Aorta (tissue), 5 donors: ENCODE results near the gene FOXJ2. TPM values are rescaled to one million over a fixed set of nuclear protein-coding genes. Genes with fewer than 3 reads are reported as not detected.
A peak's percentile ranks its signal among the peaks of the same experiment; 100 is the strongest.
"Not testable (repeated sequence)": the region's sequence is repeated elsewhere in the genome, so short reads cannot be mapped to it uniquely, and the experiment has no call there.

Experiments used
- ATAC-seq: fragments of 200-7000 bp; cut with Tn5 transposase; one replicate; pipeline ENCODE4 v1.9.1; 2022; ENCODE audit warnings: moderate library complexity; ENCODE audit not compliant: low FRiP score
- DNase-seq, 2 donors: peaks; one replicate each; pipeline ENCODE4 v3.0.0-alpha.2; 2020
- H3K27ac ChIP-seq, 2 donors: one replicate each; pipeline ENCODE4 v1.5.1; 2013; ENCODE audit warnings: low read length in 2 of 2, mild to moderate bottlenecking in 2 of 2, moderate library complexity in 2 of 2, control low read depth in 1 of 2, inconsistent platforms in 1 of 2, low read depth in 1 of 2
- H3K27me3 ChIP-seq, 2 donors: one replicate each; pipeline ENCODE4 v1.6.1; 2013; ENCODE audit warnings: control low read depth in 1 of 2, low read length in 1 of 2, mild to moderate bottlenecking in 1 of 2, moderate library complexity in 1 of 2; ENCODE audit not compliant: insufficient read depth in 2 of 2, control insufficient read depth in 1 of 2
- H3K36me3 ChIP-seq, 2 donors: one replicate each; pipeline ENCODE4 v1.6.1; 2013; ENCODE audit warnings: control low read depth in 1 of 2, low read length in 1 of 2, mild to moderate bottlenecking in 1 of 2; ENCODE audit not compliant: insufficient read depth in 2 of 2, control insufficient read depth in 1 of 2
- H3K4me1 ChIP-seq, 2 donors: one replicate each; pipeline ENCODE4 v1.6.1; 2013; ENCODE audit warnings: low read length in 2 of 2, control low read depth in 1 of 2, mild to moderate bottlenecking in 1 of 2, moderate library complexity in 1 of 2; ENCODE audit not compliant: insufficient read depth in 2 of 2, control insufficient read depth in 1 of 2
- H3K4me3 ChIP-seq, 2 donors: one replicate each; pipeline ENCODE4 v1.5.1; 2013; ENCODE audit warnings: low read length in 2 of 2, control low read depth in 1 of 2, mild to moderate bottlenecking in 1 of 2
- H3K9me3 ChIP-seq: one replicate; pipeline ENCODE4 v1.6.1; 2013; ENCODE audit warnings: mild to moderate bottlenecking, low read length; ENCODE audit not compliant: control insufficient read depth
- WGBS, 2 donors: extraction: QIAGEN DNeasy Blood & Tissue Kit; methylation state at CpG; one replicate each; pipeline ENCODE4 v1.1.7; 2013; 5-methylcytosine and 5-hydroxymethylcytosine counted together
- intact Hi-C, 2 donors: fragments of 100-400 bp; cut with DNase I; formaldehyde crosslinking; loops; one replicate each; pipeline versions ENCODE4 v1.14.2 to v1.15.0; 2022
- polyA plus RNA-seq, 2 donors: library from polyadenylated mRNA; stranded (reverse); fragments of 200-250 nt; gene quantifications; one replicate each; pipeline ENCODE4 v1.2.3, GENCODE V29; 2013
- total RNA-seq, 2 donors: library from RNA; stranded (reverse); fragmentation: NEBNext Ultra II Directional; extraction: Animal tissue kit (Norgen Biotek cat#: 25700); gene quantifications; one replicate each; pipeline ENCODE4 v1.2.1, GENCODE V29; 2021
- donor health status: healthy with polysubstance abuse.
- donor health status: Bipolar disorder and iron deficiency.
- donor health status: DM: no; HTN: no; CAD: no.
- donor health status: DM: no; HTN: no; CAD: no.
- donor health status: DM: yes; HTN: yes; CAD: no.

The FOXJ2 gene
- total and polyA plus RNA-seq, 4 donors: 6.0 to 32.1 (median 21.0) TPM

DNA sequence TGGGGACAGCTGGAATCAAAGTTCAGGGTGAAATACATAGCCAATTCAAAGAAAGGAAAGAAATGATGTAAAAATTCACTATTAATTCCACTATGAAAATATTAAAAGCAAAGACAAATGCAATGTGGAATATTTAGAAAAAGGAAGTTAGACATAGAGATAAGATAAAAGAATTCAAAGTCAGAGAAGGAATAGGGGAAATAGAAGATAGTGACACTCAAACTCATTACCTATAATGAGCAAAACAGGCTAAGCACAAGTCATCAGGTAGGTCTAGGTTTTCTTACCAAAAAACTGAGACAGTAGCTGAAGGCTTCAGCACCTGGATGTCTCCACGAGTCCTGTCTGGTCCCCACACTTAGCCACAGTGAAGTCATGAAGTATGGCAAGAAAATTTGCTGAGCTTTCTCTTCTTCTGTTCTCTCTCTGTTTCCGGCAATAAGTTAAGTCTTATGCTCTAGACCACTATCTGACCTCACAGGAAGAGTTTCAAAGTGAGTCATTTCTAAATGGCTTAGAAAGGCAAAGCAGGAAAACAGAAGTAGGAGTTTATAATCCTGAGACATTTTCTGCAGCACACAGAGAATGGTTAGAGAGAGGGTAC is 33.6 kb downstream of the FOXJ2 start, which contains the start of gene C3AR1:
Gene C3AR1, minus strand, starts transcription at position 369 of the 604 bp plus-strand sequence. CDS start 6,174 bp downstream, outside the sequence.
- 41 to 65% methylated on average over 2 of the region's 2 CpGs for WGBS, 2 donors
- Histone ChIP-seq H3K9me3 (no peaks in the 10 kb centered on the region), H3K27me3 (no peaks in the 10 kb centered on the region), H3K4me1 (no peaks in the 10 kb centered on the region), H3K4me3 (no peak within 1 kb of the TSS), H3K27ac (no peak within 1 kb of the TSS), H3K36me3 (no peaks in the 10 kb centered on the region)
- DNase-seq (no peak), ATAC-seq (peak; percentile 50)
- intact Hi-C loops: no loop called here

DNA sequence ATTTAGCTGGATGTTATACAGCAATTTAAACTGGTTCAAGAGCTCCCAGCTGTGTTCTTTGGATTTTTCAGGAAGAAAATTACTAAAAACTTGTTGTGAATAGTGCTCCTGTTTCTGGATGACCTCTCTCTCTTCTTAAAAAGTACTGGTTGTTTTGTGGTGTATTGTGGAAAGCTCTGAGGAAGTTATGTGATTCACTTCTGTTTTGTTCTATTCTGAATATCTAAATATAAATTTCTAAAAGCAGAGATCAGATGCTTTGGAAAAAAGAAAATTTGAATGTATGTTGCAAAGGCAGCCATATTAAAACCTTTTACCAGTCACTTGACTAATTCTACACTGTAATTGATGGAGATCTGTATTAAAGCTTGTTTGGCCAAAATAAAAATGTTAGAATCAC is 37.1 kb downstream of the FOXJ2 start:
- H3K36me3 ChIP-seq: no peaks in the 10 kb centered on the region
- DNase-seq (no peak), ATAC-seq (no peak)
- intact Hi-C loops: no loop called here
- no peaks in the 10 kb centered on the region for H3K4me1 ChIP-seq
- H3K9me3 ChIP-seq: no peaks in the 10 kb centered on the region
- no peaks in the 10 kb centered on the region for H3K27me3 ChIP-seq
- H3K27ac ChIP-seq: no peak overlapping the region
- H3K4me3 ChIP-seq: no peak overlapping the region

DNA sequence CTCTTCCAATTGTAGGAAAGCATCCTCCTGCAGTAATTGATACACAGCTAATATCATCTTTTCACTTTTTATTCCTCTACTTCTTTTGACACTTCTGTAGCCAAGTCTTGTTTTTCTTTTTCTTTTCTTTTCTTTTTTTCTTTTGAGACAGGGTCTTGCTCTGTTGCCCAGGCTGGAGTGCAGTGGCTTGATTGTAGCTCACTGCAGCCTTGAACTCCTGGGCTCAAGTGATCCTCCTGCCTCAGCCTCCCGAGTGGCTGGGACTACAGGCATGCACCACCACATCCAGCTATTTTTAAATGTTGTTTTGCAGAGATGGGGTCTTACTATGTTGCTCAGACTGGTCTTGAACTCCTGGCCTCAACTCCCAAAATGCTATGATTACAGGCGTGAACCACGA is 39.3 kb downstream of the FOXJ2 start:
- DNase-seq, H3K27me3 ChIP-seq, ATAC-seq, H3K36me3 ChIP-seq, H3K4me3 ChIP-seq, H3K4me1 ChIP-seq, H3K27ac ChIP-seq, intact Hi-C loops, H3K9me3 ChIP-seq: not testable (repeated sequence)
- 86 to 87% methylated on average over 3 of the region's 3 CpGs for WGBS, 2 donors

DNA sequence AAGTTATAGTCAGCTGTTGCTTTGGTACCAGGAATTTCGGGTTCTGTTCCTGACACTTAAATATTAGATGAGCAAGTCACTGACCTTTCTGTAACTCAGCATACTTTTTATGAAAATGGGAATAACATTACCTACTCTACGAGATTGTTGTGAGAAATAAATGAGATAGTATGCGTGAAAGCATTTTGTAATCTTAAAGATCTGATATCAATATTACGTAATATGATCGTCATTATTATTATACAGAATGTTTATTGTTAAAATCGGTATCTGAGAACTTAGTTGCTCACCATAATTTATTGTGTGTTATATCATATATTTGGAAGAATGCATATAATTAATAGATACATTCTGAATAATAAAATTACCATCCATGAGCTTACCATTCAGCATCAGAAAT is 43.4 kb downstream of the FOXJ2 start:
- no peak overlapping the region for H3K27ac ChIP-seq
- DNase-seq (no peak), ATAC-seq (no peak)
- no peak overlapping the region for H3K4me3 ChIP-seq
- no peaks in the 10 kb centered on the region for H3K27me3 ChIP-seq
- no peaks in the 10 kb centered on the region for H3K9me3 ChIP-seq
- H3K36me3 ChIP-seq: no peaks in the 10 kb centered on the region
- intact Hi-C loops: no loop called here
- 89 to 90% methylated on average over 6 of the region's 6 CpGs for whole genome bisulfite sequencing, 2 donors
- H3K4me1 ChIP-seq: no peaks in the 10 kb centered on the region

DNA sequence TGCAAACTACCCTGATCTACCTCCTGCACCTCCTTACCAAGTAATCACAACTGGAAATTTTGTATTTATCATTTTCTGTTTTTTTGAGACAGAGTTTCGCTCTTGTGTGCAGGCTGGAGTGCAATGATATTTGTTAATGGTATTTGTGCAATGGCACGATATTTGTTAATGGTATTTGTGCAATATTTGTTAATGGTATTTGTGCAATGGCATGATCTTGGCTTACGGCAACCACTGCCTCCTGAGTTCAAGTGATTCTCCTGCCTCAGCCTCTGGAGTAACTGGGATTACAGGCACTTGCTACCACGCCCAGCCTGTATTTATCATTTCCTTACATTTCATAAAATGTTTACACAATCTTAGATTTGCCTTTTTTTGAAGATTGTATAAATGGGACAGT is 43.9 kb downstream of the FOXJ2 start:
- no peak for DNase-seq
- H3K27ac ChIP-seq: no peak overlapping the region
- intact Hi-C loops: no loop called here
- ATAC-seq: no peak
- H3K9me3 ChIP-seq: no peaks in the 10 kb centered on the region
- H3K27me3 ChIP-seq: no peaks in the 10 kb centered on the region
- H3K4me3 ChIP-seq: no peak overlapping the region
- WGBS, 2 donors: 86 to 87% methylated on average over 4 of the region's 4 CpGs
- no peaks in the 10 kb centered on the region for H3K36me3 ChIP-seq
- no peaks in the 10 kb centered on the region for H3K4me1 ChIP-seq

DNA sequence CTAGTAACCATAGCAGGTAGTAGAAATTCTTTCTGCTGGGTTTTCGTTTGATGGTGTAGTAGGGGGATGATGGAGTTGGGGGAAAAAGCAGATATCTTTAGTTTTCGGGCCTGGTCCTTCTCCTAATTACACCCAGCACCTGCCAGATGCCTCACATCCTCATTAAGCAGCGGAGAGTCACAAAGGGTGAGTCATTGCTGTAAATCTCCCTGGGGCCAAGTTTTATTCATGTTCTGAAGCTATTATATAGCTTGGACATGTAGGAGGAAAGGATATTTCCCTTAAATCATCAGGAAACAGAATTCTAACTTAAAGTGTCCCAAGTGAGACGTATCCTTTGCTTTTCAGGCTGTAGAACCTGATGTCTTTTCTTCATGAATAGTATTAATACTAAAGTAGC is 44.7 kb downstream of the FOXJ2 start:
- WGBS, 2 donors: 72 to 77% methylated on average over 4 of the region's 4 CpGs

DNA sequence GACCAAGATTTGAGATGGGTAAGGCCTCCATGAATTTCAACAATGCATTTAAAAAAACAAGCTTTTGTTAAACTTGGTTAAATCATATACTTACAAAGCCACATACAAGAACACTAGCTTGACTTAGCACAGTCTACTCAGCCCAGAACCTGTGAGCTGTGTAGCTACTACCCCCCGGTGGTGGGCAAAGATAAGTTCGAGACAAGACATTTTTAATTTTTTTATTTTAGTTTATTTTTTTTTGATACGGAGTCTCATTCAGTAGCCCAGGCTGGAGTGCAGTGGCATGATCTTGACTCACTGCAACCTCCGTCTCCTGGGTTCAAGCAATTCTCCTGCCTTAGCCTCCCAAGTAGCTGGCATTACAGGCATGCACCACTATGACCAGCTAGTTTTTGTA is 45.9 kb downstream of the FOXJ2 start:
- intact Hi-C loops: no loop called here
- no peak for ATAC-seq
- H3K36me3 ChIP-seq: no peaks in the 10 kb centered on the region
- no peaks in the 10 kb centered on the region for H3K9me3 ChIP-seq
- DNase-seq: peak in 1 of 2 donors; percentile 66
- no peaks in the 10 kb centered on the region for H3K27me3 ChIP-seq
- H3K4me3 ChIP-seq: no peak overlapping the region
- 17 to 20% methylated on average over 4 of the region's 4 CpGs for whole genome bisulfite sequencing, 2 donors
- no peaks in the 10 kb centered on the region for H3K4me1 ChIP-seq
- no peak overlapping the region for H3K27ac ChIP-seq

More for the DNA sequence above, 44.7 kb downstream of the FOXJ2 start:
- H3K36me3 ChIP-seq: no peaks in the 10 kb centered on the region
- H3K4me1 ChIP-seq: no peaks in the 10 kb centered on the region
- no peak for DNase-seq
- H3K9me3 ChIP-seq: no peaks in the 10 kb centered on the region
- no peak overlapping the region for H3K27ac ChIP-seq
- intact Hi-C loops: no loop called here
- H3K27me3 ChIP-seq: no peaks in the 10 kb centered on the region
- H3K4me3 ChIP-seq: no peak overlapping the region
- no peak for ATAC-seq

DNA sequence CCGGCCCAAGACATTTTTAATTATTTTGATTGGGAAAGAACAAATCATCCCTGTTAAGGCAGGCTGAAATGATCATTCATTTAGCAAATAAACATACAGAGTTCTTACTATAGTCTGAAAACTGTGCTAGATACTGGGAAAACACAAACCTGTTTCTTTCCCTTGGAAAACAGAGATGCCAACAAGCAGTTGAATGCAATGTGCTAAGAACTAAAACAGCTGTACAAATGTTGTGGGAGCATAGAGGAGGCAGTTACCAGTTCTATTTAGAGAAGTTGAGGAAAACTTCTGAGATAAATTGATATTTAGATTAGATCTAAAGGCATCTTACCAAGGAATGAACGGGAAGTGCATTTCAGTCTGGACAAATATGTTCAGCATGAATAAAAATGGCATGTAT is 46.4 kb downstream of the FOXJ2 start:
- ATAC-seq (no peak), DNase-seq (no peak)
- H3K27me3 ChIP-seq: no peaks in the 10 kb centered on the region
- intact Hi-C loops: no loop called here
- no peak overlapping the region for H3K4me3 ChIP-seq
- H3K9me3 ChIP-seq: no peaks in the 10 kb centered on the region
- WGBS, 2 donors: 23 to 38% methylated on average over 2 of the region's 2 CpGs
- H3K4me1 ChIP-seq: peaks cover 0 to 2% of the 10 kb centered on the region in 2 donors
- no peak overlapping the region for H3K27ac ChIP-seq
- H3K36me3 ChIP-seq: no peaks in the 10 kb centered on the region

DNA sequence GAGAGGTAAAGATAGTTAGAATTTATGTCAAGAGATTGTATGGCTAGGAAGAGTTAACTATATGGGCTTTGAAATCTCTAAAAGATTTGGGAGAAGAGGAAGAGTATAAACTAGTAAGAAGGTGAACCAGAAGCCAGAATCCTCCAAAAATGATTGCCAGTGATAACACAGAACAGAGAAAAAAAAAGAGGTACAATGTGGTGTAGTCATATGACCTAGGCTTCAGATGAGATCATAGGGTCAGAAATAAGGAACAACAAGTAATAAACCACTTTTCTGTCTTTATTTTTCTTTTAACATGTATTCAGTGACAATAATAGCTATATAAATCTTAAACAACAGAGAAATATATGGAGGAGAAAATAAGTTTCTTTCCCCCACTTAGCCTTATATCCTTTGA is 47.6 kb downstream of the FOXJ2 start:
- H3K4me1 ChIP-seq: peaks cover 0 to 2% of the 10 kb centered on the region in 2 donors
- H3K9me3 ChIP-seq: no peaks in the 10 kb centered on the region
- intact Hi-C loops: loop anchor here in 1 of 2 donors (5.0 kb wide), 1 partner anchor 43 kb away; no protein-coding TSS in a partner anchor
- no peak overlapping the region for H3K4me3 ChIP-seq
- no peaks in the 10 kb centered on the region for H3K36me3 ChIP-seq
- ATAC-seq (no peak), DNase-seq (no peak)
- no peak overlapping the region for H3K27ac ChIP-seq
- no peaks in the 10 kb centered on the region for H3K27me3 ChIP-seq
